ENCODE results near the gene BMERB1. TPM values are rescaled to one million over a fixed set of nuclear protein-coding genes. Genes with fewer than 3 reads are reported as not detected.

Gene BMERB1
- total RNA-seq, 1 donor from 2014 or later: 60.7 TPM

DNA sequence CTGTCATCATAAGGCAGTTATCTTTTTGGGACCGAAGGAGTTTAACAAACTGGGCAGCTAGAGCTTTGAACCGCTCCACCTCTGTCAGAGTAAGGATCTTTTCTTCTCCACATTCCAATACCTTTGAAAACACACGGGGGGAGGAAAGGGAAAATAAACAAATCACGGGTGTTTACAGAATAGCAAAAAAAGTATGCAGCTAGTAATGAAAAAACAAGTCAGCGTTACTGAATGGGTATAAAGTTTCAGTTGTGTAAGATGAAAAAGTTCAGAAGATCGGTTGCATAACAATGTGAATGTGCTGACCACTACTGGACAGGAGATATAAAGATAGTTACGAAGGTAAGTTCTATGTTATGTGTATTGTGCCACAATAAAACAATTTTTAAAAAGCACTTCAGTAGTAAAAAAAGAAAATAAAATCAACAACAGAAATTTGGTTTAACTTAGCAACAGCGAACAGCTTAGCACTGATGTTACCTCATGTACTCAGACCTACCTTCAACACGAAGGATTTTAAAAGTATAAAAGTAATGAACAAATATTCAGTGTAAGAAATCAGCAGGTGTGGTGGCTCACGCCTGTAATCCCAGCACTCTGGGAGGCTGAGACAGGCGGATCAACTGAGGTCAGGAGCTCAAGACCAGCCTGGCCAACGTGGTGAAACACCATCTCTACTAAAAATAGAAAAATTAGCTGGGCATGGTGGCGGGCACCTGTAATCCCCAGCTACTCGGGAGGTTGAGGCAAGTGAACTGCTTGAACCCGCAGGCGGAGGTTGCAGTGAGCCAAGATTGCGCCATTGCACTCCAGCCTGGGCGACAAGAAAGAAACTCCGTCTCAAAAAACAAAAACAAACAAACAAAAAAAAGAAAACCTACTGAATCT lies 174.3 kb downstream of the BMERB1 start:
- DNase-seq (ENCODE audit: low spot score): peak; percentile 20

DNA sequence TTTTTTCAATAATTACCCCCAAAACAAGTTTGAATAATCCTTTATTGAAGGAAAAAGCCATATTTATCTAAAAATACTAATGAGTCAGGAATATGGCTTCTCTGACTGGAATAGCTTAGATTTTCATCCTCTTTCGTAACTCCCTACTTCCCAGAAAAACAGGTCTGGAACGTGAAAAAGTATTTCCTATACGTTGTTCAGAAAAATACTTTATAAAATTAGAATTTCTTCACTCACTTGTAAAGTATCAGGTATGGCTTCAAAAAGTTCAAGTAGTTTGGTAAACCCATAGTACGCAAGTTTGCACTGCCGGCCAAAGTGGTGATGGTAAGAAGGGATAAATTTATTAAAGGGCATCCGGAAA lies 174.9 kb downstream of the BMERB1 start:
- no peak for DNase-seq (ENCODE audit: low spot score)

DNA sequence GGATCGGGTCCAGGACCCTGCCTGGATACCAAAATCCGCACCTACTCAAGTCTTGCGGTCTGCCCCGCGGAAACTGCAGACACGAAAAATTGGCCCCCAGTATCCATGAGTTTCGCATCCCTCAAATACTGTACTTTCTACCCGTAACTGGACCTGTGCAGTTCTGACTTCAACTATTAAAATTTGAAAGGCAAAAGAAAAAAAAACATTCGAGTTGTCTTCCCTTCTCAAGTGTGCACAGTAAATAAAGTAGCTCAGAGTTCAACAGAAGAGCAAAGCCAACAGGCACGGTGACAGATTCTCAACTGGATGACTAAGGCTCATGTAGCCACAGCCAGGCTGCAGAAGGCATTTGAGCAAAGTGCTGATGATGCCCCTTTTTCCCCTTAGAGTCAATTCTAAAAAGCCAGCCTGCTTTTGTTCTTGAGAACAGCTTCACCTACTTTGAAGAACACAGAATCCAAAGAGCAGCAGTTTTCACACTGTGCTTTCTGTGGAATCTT lies 176.0 kb downstream of the BMERB1 start:
- peak; percentile 37 for DNase-seq (ENCODE audit: low spot score)

DNA sequence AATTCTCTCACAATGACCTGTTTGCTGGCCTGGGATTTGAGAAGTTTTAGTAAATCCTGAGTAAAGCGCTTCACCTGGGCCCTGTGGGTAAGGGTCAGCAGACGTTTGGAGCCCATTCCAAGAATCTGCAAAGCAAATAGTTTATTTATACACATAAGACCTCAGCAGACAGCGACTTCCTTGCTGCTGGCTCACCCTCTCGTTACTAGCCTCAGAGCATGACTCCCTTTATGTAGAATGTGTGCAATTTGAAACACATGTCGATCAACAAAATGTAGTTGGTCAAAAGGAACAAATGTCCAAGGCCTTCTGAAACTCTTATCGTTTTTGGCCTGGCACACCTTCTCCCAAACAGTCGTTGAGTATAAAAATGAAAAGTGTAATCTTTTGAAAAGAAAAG lies 177.2 kb downstream of the BMERB1 start:
- DNase-seq (ENCODE audit: low spot score): no peak

DNA sequence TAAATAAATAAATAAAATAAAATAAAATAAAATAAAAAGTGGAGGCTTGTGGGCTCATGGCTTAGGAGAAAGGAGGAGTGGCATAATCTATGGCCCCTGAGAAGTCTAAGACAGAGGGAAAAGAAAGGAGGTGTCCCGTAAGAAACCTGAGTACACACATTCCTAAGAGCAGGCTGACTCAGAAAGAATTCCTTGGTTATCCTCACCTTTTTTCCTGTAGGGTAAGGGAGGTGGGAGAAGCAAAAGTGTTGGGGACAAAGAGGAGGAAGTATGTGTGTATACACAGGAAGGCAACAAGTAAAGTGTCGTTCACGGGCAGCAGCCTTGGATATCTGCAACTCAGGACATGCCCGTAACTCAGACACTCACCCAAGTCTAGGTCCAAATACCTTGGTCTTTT lies 179.3 kb downstream of the BMERB1 start:
- DNase-seq (ENCODE audit: low spot score): no peak

DNA sequence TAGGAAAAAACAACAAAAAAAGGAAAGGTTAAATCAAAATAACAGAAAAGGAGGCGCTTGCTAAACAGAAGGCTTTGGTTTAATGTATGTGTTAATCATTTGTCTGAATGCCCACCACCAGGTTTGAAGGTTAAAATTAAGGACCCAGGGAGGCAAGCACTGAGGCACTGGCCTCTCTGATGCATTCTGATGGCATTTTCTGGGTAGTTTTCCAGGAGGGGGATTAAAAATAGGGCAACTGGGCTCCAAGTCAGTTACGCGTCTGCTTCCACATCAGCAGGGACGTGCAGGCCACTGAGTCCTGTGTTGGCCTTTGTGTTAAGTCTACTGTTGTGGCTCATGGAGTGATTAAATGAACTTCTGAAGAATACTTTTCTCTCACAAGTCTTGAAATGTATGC lies 181.6 kb downstream of the BMERB1 start:
- peak; percentile 20 for DNase-seq (ENCODE audit: low spot score)

DNA sequence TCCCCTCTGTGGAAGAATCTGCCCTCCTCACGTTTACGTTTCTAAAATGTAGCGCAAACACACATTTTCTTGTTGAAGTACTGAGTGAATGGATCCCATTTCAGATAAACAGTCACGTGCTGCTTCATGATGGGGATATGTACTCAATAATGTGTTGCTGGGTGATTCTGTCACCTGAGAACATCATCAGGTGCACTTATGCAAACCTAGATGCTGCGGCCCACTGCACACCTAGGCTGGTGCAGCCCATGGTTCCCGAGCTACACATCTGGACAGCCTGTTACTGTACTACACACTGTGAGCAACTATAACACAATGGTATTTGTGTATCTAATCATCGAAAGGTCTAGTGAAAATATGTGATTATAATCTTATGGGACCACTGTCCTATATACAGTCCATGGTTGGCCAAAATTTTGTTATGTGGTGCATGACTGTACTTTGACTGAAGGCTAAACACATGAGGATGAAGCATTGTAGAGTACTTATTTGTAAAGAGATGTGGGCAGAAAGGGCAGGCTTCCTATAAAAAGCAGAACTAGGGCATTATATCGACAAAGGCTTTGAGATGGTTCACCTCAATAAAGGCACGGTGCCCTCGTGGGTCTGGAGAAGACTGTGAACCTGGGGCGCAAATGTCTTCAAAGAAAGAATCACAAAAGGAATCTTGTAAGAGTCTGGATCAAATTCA lies 182.2 kb downstream of the BMERB1 start:
- peak; percentile 30 for DNase-seq (ENCODE audit: low spot score)

DNA sequence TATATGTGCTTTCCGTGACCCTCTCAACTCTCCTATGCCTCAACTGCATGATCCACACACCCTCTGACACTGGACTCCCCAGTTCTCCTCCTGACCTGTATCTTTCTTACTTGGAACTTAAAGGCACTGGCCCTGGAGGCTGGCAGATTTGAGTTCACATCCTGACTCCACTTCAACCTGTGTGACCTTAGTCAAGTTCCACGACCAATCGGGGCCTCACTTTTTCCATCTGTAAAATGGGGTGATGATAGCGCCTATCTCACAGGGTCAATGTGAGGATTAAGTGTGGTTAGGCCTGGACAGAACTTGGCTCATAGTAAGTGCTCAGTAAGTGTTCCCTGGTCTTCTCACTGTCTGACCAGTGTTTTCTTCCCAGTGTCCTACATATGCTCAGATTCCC lies 183.5 kb downstream of the BMERB1 start:
- DNase-seq (ENCODE audit: low spot score): no peak

DNA sequence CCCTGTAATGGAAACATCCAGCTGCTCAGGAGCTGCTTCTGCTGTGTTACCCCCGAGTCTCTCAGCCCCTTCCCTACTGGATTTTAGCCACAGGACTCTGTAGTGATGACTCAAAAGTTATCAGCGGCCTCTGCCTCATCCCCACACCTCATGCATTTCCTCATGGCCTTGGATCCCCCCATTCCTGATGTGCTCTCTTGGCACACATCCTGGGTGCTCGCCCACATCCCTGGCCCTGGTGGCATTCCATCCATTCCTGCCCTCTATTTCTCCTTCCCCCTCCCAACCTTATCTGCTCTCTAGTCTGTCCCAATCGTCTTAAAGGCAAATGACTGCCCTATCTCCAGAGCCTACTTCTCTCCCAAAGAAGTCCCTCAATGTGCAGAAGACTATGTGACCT lies 184.0 kb downstream of the BMERB1 start:
- no peak for DNase-seq (ENCODE audit: low spot score)

DNA sequence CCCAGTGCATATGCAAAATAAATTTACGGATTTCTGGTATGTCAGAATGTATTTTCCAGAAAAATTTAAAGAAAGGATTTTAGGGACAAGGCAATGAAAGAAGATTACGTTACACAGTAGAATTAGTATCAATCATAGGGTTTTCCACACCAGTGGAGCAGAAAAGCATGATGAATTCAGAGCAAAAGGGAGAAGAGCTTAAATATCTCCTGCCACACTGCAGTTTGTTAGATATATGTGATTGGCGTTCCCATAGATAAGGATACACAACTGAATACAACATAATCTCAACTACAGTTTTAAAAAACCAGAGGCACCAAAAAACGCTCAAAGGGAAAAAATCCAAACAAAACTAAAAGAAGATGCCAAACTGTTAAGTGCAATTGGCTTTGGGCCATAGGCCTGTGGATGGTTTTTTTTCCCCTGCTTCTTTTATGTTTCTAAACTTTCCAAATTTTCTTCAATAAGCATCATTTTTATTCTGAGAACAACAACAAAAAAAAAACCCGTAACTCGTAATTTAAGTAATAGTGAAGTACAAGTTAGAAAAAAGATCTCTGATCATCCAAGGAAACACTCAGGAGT lies 186.3 kb downstream of the BMERB1 start:
- DNase-seq (ENCODE audit: low spot score): no peak

DNA sequence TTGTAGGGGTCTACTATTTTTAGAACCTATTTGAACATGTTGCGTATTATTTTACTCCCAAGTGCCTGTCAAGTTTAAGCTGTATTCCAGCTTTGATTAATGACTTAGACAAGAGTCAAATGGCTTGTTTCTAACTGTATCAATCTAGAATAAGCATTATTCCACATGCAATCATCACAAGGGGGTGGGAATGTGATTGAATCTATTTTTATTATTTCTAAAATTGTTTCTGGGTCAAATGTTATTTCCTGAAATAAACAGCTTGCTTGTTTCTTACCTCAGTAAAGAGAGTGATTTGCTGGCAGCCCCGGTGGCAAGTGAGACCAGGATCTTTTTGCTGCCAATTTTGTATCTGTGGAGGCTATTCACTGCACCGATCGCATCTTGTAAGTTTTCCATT lies 187.1 kb downstream of the BMERB1 start:
- DNase-seq (ENCODE audit: low spot score): no peak

DNA sequence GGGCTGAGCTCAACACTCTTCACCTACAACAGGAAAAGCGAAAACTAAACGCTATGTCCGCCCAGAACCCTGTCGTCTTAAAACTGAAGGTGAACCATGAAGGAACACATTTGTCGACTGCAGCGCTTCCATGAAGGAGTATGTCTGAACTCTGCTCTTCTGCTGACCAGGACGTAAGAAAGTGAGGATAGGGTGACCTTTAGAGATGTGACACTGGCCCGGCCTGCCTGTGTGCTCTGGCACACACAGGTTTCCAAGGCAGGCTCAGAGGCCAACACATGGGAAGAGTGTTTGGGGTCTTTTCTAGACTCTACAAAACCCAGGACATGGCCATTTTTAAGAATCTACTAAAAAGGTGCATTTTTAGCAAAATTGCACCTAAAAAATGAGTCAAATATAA lies 187.5 kb downstream of the BMERB1 start:
- DNase-seq (ENCODE audit: low spot score): no peak

DNA sequence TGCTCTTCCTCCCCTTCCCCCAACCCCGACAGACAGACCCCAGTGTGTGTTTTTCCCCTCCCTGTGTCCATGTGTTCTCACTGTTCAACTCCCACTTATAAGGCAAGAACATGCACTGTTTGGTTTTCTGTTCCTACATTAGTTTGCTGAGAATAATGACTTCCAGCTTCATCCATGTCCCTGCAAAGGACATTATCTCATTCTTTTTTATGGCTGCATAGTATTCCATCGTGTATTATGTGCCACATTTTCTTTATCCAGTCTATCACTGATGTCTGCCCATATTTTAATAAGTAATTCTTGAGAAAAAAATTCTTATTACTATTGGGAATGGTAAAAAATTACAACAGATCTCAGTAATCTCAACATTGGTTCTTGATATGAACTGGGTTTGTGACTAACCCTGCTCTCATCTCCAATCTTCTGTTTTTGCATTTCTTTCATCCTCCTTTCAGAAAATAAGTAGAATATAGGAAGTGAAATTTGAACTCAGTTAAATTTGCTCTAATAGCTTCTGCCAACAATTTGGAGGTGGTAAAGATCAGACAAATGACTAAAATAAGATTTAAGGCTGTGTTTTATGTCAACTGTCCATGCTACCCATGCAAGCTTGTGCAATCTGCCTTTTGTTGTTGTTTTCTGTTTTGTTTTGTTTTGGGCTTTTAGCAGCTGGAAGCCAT lies 197.5 kb downstream of the BMERB1 start:
- no peak for DNase-seq (ENCODE audit: low spot score)

DNA sequence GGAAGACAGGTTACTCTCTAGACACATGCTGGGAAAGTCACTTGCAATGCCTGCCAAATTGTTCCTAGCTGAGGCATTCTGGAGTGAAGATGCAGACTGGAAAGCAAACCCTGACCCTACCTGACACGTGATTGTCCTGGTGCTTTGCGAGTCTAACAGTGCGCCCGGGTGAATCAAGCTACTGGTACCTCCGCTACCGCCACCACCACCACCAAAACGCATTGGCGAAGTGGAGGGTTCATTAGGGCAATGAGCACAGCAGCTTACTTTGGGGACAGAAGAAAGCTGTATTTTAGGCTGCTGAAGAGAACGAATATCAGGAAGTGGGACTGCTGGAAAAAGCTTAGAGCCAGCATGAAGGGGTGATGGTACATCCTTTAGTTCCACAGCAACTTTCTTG lies 201.5 kb downstream of the BMERB1 start:
- no peak for DNase-seq (ENCODE audit: low spot score)

DNA sequence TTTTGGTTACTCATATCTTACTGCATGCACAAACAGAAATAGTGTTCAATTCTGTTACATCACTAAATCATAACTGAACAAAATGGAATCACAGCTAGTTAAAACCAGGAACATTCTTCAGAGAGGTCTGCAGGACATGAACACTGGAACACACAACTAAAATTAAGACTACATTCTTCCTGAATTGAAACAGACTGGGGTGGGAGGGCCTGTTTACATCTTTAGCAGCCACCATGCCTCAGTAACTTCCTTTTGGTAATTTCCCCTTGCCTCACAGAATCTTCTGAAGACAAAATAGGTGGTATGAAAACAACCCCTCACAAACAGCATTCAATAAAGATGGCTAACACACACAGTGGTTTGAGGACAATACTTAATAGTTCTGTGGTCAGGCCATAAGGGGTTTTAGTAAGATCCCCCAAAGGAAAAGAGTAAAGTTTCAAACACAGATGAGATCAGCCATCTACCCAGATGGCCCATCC lies 202.0 kb downstream of the BMERB1 start:
- DNase-seq (ENCODE audit: low spot score): no peak

Other genes with a start within 250 kb of the BMERB1 start
- gene NPIPA5, start 56.3 kb upstream of the BMERB1 start, total RNA-seq: 15.2 TPM
- 14.4 TPM for gene MPV17L, start 38.8 kb upstream of the BMERB1 start, total RNA-seq
- gene MARF1, start 208.6 kb downstream of the BMERB1 start, total RNA-seq: 51.4 TPM
- gene NDE1, start 215.7 kb downstream of the BMERB1 start, total RNA-seq: 26.8 TPM